HG03135 (cell line): ENCODE data around the gene ADAP2.
A peak's percentile ranks its signal among the peaks of the same experiment; 100 is the strongest.
"Not testable (repeated sequence)": the region's sequence is repeated elsewhere in the genome, so short reads cannot be mapped to it uniquely, and the experiment has no call there.

Experiments
- ATAC-seq: cut with Tn5 transposase; IDR thresholded peaks from one replicate; pipeline ENCODE4 v1.9.1; 2021; ENCODE audit warnings: mild to moderate bottlenecking, moderate library complexity; ENCODE audit not compliant: unreplicated experiment

ADAP2 gene, protein sequence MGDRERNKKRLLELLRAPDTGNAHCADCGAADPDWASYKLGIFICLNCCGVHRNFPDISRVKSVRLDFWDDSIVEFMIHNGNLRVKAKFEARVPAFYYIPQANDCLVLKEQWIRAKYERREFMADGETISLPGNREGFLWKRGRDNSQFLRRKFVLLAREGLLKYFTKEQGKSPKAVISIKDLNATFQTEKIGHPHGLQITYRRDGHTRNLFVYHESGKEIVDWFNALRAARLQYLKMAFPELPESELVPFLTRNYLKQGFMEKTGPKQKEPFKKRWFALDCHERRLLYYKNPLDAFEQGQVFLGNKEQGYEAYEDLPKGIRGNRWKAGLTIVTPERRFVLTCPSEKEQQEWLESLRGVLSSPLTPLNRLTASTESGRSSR

DNA sequence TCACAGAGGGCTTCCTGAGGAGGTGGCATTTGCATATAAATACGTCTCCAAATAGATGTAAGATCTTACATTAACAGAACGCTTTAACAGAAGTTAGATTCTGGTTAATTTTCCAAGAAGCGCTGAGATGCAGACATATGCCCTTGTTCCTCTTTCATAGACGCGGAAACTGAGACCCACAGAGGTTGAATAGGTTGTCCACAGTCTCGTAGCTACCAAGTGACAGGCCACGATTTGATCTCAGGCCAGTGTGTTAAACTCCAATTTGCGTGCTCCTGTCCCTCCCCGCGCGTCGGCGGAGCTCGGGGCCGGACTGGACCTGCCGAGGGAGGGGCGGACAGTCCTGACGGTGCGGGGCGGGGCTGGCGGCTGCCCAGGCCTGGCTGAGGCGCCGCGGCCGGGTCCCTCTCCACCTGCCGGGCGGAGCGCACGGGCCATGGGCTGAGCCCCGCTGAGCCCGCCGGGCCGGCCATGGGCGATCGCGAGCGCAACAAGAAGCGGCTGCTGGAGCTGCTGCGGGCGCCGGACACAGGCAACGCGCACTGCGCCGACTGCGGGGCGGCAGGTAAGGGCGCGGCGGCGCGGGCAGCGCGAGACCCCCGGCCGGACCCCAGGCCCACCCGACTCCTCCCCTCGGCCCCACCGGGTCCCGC lies at the start of gene ADAP2:
Gene ADAP2 (plus strand): TSS at position 402 of the 653 bp plus-strand sequence. CDS start 70 bp downstream, at position 472.
- ATAC-seq, result no peak

DNA sequence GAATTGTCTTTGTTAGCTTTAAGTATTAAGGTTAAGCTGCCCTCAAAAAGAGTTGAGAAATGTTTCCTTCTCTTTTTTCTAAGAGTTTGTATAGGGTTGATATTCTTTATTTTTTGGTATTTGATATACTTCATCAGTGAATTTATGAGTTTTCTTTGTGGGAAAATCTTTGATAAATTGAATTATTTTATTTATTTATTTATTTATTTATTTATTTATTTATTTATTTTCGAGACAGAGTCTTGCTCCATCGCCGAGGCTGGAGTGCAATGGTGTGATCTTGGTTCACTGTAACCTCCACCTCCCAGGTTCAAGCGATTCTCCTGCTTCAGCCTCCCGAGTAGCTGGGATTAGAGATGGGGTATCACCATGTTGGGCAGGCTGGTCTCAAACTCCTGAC lies 35.6 kb upstream of the ADAP2 start:
- no peak for ATAC-seq

DNA sequence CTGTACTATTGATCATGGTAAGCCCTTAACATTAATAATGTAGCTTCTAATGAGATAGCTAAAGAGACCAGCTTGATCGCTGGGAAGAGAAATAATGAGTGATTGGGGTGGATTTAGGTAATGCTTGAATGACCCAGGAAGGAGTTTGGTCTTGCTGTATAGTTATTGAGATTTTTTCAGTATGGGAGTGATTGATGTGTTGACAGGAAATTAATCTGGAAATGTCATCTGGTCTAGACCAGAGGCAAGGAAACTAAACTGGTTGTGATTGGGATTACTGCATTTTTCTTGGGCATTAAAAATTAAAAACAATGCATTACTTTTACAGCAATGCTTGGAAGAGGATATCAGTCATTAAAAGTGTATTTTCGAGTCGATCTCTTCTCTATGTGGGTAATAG lies 27.5 kb upstream of the ADAP2 start:
- ATAC-seq, result no peak

DNA sequence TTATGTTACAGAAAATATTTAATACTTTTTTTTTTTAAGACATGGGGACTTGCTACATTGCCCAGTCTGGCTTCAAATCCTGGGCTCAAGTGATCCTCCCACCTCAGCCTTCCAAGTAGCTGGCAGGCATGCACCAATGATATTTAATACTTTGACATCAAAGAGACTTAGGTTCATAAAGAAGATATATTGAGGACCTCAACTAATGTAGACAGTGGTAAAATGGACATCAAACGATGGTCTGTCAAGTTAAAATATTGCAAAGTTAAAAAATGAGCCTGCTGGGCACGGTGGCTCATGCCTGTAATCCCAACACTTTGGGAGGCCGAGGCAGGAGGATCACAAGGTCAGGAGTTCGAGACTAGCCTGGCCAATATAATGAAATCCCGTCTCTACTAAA lies 24.4 kb upstream of the ADAP2 start:
- ATAC-seq, result no peak

DNA sequence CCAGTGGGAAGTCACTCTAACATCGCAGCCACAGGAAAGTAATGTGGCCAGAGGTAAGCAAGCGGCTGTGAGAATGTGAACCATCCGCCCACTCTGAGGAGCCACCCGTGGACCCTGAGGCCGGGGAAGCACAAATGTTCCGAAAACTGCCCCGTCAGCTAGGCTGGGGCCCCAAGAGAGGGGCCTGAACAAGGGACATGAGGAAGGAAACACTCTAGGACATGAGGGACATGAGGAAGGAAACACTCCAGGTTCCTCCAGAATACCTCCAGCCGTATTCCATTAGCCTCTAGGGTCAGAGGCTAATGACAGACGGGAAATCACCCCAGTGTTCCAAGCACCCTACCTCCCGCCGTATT lies 16.0 kb upstream of the ADAP2 start:
- peak; percentile 23 for ATAC-seq

DNA sequence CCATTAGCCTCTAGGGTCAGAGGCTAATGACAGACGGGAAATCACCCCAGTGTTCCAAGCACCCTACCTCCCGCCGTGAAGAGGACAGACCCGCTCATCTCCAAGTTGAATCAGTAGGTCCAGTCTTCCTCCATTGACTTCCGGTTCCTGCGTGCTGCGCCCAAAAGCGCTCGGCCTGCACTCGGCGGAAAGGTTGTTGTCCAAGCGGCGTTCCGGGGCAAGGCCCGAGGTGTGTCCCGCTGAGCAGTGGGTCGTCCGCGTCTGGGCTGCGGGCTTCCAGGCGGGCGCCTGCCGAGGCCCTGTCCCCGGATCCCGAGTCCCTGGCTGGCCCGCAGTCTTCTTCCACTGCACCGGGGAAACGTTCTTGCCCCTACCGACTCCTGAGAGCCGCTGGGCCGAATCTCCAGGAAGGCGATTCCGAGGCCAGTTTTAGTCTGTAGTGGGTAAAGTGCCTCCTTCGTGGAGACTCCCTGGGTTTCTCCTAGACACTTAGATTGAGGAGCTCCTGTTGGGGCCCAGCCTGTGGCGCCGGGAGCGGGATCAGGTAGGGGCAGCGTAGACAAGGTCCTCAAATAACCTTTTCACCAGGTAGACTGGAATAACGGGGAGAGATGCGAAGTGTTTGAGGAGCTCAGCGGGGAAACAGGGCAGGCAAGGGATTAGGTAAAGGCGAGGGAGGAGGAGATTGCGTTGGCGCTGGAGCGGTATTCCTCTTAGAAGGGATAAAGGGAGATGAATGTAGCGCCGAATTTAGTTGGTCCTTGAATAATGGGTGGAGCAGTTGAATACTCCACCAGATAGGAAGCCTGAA lies 15.4 kb upstream of the ADAP2 start, which contains the start of gene TEFM:
Gene TEFM (minus strand): TSS at position 138 of the 811 bp plus-strand sequence. CDS start 40 bp downstream, at position 98.
- peak; percentile 82 for ATAC-seq

DNA sequence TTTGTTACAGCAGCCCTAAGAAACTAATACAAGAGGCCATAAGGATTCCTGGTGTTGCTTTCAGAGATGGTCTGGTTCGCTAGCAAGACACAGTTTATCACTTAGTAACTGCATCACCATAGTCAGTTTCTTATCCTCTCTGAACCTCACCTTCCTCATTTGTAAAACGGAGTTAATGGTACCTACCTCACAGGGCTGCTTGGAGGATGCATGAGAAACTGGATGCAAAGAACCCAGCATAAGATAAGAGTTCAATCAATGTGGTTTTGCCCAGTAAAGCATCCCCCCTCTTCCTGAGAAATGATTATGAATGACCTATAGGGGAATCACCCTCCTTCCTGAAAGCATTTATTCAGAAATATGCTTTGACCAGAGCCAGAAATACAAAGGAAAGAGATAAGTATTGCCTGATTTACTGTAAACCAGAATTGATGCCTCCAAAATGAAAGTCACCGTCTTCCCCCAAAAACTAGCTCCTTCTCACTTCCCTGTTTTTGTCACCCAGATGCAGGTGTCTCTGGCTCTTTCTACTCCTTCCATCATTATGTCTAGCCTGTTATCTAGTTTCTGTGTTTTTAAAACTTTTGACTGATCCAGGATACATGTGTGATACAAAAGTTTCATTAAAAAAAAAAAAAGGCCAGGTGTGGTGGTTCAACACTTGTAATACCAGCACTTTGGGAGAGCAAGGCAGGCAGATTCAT lies 12.9 kb upstream of the ADAP2 start:
- no peak for ATAC-seq

DNA sequence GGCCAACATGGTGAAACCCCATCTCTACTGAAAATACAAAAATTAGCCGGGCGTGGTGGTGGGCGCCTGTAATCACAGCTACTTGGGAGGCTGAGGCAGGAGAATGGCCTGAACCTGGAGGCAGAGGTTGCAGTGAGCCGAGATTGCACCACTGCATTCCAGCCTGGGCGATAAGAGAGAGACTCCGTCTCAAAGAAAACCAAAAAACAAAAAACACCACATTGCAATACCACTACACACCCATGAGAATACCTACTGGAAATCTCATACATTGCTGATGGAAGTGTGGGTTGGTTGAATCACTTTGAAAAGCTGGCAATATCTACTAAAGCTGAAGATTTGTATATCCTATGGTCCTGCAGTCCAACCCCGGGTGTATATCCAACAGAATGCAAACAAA lies 11.6 kb upstream of the ADAP2 start:
- ATAC-seq, result not testable (repeated sequence)

DNA sequence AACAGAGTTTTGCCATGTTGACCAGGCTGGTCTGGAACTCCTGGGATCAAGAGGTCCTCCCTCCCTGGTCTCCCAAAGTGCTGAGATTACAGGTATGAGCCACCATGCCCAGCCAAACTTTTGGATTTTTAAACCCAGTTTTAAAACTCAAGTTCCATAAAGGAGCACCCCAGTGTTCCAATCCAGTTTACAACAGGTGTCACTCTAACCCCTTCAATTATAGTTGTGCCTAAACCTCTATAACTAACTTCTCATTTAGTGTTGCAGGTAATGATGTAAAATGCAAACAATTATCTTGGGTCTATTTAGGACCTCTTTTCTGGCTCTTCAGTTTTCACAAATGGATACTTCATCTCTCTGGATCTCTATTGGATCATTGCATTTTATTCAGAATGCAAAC lies 7.8 kb upstream of the ADAP2 start:
- no peak for ATAC-seq

DNA sequence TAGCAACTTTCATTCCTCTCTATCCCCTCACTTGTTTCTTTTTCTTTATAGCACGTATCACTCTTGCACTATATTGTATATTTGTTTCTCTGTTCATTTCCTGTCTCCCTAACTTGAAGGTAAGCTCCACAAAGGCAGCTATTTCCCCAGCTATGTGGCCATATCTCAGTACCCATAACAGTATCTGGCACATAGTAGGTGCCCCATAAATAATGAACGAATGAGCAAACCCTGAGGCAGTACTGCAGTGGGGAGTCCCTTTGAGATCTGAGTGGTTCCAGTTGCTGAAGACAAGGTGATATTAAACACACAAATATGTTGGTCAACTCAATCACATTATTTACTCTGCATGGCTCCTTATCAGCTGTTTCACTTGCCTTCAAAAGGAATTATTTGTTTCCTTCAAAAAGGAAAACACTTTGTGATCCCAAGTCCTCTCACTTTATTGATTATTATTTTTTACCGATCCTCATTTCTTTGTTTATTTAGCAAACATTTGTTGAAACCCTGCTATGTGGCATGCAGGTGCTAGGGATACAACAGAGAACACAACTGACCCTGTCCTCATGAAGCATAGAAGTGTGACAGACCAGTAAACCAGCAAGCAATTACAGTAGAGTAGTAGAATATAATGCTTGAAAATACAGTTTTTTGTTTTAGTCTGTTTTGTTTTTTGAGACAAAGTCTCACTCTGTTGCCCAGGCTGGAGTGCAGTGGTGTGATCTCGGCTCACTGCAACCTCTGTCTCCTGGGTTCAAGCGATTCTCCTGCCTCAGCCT lies 5.7 kb upstream of the ADAP2 start:
- ATAC-seq, result no peak

DNA sequence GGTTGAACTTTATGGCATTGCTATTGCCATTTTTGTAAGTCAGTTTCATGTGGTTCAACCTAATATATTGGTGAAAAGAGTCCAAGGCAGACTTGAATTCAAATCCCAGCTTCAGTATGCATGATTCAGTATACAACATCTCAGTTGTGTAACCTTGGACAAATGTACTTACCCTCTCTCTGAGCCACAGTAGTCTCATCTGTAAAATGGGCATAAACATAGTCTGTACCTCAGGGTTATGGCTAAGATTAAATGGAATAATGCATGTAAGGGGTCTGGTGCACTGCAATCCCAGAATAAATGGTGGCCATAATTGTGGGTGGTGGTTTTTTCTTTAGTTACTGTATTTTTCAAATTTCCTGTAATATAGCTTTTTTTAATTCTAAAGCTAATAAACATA lies 4.7 kb upstream of the ADAP2 start:
- no peak for ATAC-seq

DNA sequence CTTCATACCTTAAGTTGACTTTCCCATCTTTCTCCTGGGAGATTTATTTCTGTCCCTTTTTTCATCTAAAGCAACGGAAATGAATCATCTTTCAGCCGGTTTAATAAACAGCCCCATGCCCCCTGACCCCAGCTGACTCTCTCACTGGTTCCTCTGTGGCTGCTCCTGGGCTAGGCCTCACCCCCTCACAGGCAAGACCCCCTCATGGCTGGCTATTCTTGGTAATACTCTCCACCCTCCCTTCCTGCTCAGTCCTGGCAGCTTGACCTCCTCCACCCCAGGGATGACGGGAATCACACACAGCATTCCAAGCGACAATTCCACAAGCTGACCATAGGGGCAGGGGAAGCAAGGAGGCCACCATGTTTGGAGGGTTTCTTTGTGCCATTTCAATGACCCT lies 1.5 kb upstream of the ADAP2 start:
- ATAC-seq, result no peak

DNA sequence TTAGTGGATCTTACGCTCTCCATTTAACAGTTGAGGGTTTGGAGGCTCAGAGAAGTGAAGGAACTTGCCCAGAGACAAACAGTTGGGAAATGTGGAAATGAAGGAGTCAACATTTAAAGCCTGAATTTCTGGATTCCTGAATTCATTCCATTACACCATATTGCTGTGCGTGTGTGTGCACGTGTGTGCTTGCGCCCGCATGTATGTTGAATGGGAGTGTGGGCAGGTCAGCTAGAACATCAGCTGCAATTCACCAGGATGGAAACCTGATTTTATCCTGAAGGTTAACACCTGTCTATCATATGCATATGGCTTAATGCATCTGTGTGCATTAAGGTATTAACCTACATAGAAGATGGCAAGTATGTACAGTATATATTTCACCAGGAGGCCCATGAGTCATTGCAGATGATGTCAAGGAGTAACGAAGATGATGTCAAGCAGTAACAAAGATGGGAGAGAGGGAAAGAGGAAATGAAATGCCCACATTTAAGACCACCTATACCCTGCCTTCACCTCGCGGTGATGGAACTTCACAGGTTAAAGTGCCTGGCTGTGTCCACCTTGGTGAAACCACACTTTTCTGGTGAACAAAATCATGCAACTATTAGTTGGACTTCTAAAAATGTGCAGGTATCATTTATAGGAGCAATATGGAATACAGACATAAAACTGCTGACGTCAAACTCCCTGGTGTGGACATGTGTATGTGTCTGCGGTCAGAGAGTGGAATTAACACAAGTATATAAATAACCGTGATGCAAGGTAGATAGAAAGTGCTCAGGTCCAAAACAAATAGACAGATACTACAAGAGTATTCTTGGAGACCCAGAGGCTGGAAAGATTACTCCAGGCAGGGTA lies 832 bp upstream of the ADAP2 start:
- no peak for ATAC-seq

DNA sequence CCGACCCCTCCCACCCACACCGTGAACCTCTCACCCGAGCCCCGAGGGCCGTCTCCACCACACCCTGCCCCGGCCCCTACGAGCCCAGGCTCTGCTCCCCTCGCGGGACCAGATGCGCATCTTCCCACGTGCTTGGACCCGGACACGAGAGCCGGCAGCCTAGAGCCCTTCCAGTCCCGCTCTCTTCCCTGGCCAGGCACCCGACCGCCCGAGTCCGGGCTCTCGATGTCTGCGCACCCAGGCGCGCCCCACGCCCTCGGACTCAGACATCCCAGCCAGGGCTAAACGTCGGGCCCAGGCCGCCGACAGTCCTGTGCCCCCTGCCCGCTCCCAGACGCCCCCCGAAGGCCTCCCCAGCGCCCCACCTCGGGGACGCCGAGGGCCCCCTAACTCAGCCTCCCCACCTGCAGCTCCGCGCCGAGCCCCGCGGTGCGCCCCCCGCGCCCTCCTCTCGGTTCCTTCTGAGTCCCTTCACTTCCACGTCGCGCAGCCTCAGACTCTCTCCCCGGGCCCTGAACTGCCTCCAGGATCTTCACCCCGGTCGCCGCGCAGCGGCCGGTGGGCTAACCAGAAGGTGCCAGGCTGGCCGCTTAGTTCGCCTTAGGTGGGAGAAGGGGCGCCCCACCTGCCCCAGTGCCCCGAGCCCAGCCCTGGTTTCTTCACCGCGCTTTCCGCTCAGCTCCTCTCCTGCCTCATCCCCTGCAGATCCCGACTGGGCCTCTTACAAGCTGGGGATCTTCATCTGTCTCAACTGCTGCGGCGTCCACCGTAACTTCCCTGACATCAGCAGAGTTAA lies 688 bp downstream of the ADAP2 start:
- ATAC-seq, result no peak

DNA sequence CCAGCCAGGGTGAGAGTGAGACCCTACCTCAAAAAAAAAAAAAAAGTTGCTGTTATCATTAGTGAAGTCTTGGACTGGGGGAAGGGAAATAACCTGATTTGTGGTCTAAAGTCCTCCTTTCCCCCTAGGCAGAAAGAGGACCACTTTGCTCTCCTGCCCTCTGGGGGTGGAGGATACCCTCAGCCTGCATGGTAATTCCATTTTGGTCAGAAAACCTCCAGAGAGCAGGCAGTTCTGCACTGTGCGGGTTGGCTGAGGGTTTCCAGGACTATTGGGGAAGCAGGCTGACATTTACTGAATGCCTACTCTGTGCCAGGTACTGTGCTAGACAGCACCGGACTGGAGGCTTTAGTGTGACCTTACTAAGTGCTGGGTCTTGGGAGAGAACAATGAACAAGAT lies 2.6 kb downstream of the ADAP2 start:
- no peak for ATAC-seq

DNA sequence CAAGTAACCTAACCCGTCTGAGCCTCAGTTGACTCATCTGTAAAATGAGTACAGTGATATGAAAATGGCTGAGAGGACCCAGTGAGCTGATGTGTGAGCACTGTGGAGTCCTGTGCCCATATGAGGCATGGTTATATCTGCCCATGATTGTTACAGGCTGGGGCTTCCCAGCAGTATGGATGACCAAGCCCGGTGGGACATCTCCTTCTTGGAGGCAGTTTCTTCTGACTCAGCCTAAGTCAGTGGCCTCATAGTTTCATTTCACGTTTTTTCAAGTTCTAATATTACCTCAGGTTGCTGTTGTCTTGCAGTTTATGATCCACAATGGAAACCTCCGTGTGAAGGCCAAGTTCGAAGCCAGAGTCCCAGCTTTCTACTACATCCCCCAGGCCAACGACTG lies 4.8 kb downstream of the ADAP2 start:
- ATAC-seq, result no peak

DNA sequence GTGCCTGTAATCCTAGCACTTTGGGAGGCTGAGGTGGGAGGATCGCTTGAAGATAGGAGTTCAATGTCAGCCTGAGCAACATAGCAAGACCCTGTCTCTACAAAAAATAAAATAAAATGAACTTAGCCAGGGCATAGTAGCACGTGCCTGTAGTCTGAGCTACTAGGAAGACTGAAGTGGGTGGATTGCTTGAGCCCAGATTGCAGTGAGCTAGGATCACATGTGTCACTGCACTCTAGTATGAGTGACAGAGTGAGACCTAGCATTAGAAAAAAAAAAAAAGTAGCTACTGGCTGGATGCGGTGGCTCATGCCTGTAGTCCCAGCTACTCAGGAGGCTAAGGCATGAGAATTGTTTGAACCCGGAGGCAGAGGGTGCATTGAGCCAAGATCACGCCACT lies 6.0 kb downstream of the ADAP2 start:
- ATAC-seq, result no peak

DNA sequence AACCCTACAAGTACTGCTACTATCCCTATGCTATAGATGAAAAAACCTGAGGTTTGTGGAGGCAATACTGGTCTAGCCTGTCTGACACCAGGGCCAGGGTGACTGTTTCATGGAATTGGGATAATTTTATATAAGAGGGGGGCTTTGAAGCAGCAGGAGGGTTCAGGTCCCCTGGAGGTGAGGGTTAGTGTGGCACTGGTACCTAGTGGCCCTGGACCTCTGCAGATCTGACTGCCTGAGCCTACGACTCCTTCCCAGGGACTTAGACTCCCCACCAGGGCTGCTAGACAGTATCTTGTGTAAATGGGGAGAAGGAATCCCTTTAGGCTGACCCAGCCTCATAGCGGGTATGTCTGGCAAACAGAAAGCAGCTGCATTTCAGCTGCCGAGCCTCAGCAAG lies 6.8 kb downstream of the ADAP2 start:
- ATAC-seq, result no peak
